ENCODE measurements around the gene C1QTNF1.

GRCh38 chr17:79003661-79004411 is 20.1 kb upstream of the C1QTNF1 start:
- TF ChIP-seq CTCF (IDR thresholded peaks at IDR 0.05) (no peak), EP300 (IDR thresholded peaks at IDR 0.05) (no peak), POLR2A (IDR thresholded peaks at IDR 0.05) (no peak)
